Embryonic facial prominence (tissue), 1 donor: ENCODE results near the gene MAGEA9.
"Not testable (repeated sequence)": the region's sequence is repeated elsewhere in the genome, so short reads cannot be mapped to it uniquely, and the experiment has no call there.

Source experiments
- DNase-seq: peaks from one replicate; pipeline ENCODE4 v3.0.0-alpha.2; 2016; ENCODE audit errors: extremely low spot score

MAGEA9 gene

DNA sequence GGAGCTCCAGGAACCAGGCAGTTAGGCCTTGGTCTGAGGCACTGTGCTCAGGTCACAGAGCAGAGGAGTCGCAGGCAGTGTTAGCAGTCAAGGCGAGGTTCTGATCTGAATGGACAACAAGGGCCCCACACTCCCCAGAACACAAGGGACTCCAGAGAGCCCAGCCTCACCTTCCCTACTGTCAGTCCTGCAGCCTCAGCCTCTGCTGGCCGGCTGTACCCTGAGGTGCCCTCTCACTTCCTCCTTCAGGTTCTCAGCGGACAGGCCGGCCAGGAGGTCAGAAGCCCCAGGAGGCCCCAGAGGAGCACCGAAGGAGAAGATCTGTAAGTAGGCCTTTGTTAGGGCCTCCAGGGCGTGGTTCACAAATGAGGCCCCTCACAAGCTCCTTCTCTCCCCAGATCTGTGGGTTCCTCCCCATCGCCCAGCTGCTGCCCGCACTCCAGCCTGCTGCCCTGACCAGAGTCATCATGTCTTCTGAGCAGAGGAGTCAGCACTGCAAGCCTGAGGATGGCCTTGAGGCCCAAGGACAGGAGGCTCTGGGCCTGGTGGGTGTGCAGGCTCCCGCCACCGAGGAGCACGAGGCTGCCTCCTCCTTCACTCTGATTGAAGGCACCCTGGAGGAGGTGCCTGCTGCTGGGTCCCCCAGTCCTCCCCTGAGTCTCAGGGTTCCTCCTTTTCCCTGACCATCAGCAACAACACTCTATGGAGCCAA lies 26.2 kb downstream of the MAGEA9 start:
- DNase-seq: no peak

DNA sequence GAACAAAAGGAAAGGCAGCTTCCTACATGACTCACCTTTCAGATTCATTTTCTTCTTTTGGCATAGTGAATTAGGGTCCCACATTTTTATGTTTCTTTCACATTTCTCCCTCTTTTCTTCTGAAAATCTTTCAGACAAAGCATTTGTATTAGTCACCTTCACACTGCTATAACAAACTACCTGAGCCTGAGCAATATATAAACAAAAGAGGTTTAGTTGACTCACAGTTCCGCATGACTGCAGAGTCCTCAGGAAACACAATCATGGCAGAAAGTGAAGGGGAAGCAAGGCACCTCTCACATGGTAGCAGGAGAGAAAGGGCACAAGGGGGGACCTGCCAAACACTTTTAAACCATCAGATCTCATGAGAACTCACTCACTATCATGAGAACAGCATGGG lies 36.9 kb downstream of the MAGEA9 start:
- no peak for DNase-seq

DNA sequence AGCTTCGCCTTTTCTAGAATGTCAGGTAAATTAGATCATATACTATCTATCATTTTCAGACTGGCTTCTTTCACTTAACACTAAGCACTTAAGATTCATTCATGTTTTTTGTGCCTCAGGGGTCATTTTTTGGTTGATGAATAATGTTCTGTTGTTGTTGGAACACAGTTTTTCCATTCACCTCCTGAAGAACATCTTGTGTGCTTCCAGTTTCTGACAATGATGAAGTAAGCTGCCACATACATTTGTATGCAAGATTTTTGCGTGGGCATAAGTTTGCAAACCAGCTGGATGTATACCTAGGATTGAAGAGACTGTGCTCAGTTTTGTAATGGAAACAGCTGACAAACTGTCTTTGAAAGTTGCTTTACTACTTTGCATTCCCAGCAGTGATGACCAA lies 37.6 kb downstream of the MAGEA9 start:
- DNase-seq: no peak

- no peak for DNase-seq
Measured at GRCh38 chrX:149825424-149825823, 43.7 kb downstream of the MAGEA9 start.

DNA sequence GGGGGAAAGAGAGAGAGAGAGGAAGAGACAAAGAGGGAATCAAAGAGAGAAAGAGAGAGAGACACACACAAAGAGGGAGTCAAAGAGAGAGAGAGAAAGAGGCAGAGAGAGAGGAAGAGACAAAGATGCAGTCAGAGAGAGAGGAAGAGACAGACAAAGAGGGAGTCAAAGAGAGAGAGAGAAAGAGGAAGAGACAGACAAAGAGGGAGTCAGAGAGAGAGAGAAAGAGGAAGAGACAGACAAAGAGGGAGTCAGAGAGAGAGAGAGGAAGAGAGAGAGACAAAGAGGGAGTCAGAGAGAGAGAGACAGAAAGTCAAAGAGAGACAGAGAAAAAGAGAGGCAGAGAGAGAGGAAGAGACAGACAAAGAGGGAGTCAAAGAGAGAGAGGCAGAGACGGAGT lies 45.5 kb downstream of the MAGEA9 start:
- no peak for DNase-seq

DNA sequence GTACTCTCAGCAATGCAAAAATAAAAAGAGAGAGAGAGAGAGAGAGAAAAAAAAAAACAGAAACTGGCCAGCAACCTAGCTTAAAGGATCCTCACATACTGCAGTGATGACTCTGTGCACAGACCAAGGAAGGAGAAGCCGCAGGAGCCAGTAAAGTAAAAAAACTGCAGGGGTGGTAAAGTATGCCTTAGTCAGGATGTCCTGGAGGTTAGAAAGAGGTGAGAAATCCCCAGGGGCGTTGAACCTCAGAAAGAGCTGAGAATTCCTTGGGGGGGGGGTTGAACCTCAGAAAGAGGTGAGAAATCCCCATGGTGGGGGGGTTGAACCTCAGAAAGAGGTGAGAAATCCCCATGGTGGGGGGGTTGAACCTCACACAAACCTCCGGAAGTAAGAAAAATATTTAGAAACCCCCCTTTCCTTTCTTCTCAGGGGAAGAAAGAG lies 48.0 kb downstream of the MAGEA9 start:
- no peak for DNase-seq

- DNase-seq: peak; percentile 5
Measured at GRCh38 chrX:149830192-149830873, 48.6 kb downstream of the MAGEA9 start.

DNA sequence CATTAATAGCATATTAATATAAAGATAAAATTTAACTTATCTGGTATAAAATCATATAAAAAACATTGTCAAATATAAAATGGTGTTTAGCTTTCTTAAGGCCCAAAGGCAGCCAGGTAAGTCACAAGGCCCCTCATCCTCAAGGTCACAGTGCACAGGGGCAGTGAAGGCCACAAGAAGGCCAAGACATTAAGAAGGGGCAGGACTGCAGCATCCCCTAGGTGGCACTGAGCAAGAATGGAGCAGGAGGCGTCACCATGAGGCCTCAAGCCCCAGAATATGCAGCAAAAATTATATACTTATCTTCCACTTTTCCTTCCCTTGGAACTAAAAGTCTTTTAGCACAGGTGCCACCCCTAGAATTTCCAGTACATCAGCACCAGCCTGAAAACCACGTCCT lies 49.7 kb downstream of the MAGEA9 start:
- no peak for DNase-seq

GRCh38 chrX:149836728-149837127 lies 55.0 kb downstream of the MAGEA9 start:
- not testable (repeated sequence) for DNase-seq

- DNase-seq: no peak
Measured at GRCh38 chrX:149837167-149837566, 55.4 kb downstream of the MAGEA9 start.
